Fibroblast of skin of right biceps (primary cell): ENCODE results near the gene REPIN1.
A peak's percentile ranks its signal among the peaks of the same experiment; 100 is the strongest.

ENCODE experiments used
- DNase-seq: peaks from one replicate; pipeline ENCODE4 v3.0.0-alpha.2; 2013

REPIN1 gene

GRCh38 chr7:150361402-150361801 is 7.2 kb upstream of the REPIN1 start:
- DNase-seq = no peak

DNA sequence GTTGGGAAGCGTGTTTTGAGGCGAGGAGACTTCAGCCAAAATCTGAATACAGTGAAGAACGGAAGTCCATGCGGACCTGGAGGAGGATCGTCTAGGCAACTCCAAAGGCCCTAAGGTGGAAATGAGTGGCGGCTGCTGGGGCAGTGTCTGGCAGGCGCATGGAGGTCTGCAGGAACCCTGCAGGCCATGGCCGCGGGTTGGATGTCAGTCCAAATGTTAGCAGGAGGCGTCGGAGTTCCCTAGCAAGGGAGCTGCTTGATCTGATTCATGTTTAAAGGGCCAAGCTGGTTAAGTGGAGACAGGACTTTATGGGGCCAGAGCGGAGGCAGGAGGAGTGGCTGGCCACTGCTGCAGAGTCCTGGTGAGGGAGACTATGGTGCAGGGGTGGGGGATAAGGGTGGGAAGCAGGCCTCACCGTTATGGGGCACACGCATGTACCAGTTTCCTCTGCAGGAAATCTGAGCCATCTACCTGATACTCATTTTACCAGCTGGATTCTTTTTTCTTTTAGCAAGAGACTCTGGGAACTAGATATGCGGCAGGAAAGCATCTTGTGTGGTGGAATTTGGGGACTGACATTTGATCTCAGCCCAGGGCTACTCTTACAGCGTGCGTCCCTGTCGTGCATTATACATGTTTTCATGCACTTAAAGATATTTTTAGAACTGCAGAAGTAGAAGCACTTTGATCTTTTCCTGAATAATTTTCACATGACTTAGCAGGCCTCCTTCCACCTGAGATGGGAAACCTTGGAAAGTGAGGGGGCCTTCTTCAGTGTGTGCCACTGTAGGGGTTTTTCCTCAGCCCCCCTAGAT is 6.6 kb upstream of the REPIN1 start:
- DNase-seq = no peak

GRCh38 chr7:150363370-150363769 is 5.3 kb upstream of the REPIN1 start:
- DNase-seq = no peak

DNA sequence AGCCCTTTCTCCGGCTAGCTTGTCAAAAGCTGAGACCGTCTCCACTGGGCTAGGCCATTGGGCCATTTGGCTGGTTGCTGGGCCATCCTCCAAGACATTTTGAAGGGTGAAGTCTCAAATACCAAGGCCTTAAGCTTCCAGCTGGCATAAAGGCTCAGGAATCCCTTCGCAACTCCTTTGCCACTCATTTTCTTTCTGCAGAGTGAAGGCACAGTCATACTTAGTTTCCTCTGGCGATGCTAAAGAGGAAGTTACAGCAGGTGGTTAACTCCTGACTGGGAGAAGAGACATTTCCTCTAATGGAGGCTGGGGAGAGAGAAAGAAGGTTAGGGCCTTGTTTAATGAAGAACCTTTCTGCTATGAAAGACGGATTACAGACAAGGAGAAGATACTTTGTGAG is 4.8 kb upstream of the REPIN1 start:
- DNase-seq = no peak

GRCh38 chr7:150365194-150365593 is 3.4 kb upstream of the REPIN1 start:
- DNase-seq = no peak

DNA sequence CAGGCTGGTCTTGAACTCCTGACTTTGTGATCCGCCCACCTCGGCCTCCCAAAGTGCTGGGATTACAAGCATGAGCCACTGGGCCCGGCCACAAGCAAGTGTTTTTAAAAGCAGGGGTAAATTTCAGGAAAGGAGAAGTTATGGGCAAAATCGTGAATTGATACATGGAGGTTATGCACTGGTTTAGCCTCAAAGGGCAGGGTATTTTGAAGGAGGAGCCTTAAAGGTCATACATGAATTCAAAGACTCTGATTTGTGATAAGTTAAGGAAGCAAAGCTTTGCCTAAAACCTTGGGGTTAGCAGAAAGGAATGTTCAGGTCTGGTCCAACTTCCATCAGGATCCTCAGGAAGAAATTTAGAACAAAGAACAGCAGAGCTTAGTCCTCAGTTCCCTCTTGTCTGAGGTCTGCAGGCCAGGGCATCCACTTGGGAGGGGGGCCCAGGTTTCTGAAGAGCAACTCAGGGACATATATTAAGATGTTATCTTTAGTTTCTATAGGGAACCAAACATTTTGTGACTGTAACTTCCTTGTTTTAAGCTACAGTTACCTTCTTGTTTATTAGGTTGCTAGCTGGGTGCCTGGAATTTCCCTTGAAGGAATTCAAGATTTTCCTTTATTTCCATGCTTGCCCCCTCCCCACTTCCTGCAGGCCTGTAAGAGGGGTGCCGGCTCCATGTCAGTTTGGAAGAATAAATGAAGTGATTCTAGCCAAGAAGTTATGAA is 2.8 kb upstream of the REPIN1 start:
- no peak for DNase-seq

GRCh38 chr7:150367677-150368095 is 936 bp upstream of the REPIN1 start:
- DNase-seq = no peak

DNA sequence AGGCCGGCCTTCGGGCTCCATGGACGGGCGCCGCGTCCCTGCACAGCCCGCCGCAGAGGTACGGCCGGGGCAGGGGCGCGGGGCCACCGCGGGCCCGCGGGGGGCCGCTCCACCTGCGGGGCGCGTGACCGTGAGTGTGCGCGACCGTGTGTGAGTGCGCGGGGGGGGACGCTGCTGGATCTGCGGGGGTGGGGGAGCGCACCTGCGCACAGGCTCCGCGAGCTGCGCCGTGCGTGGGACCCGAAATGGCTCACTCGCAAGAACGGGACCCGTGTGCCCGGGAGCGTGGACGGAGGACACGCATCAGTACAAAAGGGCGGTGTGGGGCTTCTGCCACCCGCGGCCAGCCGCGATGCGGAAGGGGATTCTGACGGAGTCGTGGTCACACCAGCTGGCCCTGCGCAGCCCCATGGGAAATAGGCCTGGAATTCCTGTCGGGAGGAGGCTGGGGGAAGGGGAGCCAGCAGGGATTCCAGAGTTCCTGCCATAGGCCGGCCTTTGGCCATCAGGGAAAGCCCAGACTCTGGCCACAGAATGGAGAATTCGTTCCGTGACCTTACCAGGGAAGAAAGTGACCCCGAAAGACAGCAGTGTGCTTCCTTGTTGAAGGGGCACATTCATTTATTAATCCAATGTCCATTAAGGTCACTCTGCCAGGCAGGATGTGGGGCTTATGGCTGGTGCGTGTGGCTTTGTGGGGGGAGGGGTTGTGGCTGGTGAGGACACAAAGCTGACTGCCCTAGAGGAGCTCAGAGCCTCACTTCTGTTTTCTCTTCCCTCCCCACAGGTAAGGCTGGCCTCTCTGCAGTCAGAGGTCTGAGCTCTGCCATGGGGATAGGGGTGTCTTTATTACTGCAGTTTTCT is 494 bp downstream of the REPIN1 start:
- peak; percentile 65 for DNase-seq

GRCh38 chr7:150369748-150370501 is 1.3 kb downstream of the REPIN1 start:
- DNase-seq = no peak

- peak; percentile 63 for DNase-seq
These were observed 2.0 kb downstream of the REPIN1 start for GRCh38 chr7:150370612-150371071.

- DNase-seq = no peak
These were observed 2.7 kb downstream of the REPIN1 start for GRCh38 chr7:150371131-150371995.

DNA sequence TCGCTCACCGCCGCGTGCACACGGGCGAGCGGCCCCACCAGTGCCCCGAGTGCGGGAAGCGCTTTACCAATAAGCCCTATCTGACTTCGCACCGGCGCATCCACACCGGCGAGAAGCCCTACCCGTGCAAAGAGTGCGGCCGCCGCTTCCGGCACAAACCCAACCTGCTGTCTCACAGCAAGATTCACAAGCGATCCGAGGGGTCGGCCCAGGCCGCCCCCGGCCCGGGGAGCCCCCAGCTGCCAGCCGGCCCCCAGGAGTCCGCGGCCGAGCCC is 3.3 kb downstream of the REPIN1 start:
- DNase-seq = no peak

DNA sequence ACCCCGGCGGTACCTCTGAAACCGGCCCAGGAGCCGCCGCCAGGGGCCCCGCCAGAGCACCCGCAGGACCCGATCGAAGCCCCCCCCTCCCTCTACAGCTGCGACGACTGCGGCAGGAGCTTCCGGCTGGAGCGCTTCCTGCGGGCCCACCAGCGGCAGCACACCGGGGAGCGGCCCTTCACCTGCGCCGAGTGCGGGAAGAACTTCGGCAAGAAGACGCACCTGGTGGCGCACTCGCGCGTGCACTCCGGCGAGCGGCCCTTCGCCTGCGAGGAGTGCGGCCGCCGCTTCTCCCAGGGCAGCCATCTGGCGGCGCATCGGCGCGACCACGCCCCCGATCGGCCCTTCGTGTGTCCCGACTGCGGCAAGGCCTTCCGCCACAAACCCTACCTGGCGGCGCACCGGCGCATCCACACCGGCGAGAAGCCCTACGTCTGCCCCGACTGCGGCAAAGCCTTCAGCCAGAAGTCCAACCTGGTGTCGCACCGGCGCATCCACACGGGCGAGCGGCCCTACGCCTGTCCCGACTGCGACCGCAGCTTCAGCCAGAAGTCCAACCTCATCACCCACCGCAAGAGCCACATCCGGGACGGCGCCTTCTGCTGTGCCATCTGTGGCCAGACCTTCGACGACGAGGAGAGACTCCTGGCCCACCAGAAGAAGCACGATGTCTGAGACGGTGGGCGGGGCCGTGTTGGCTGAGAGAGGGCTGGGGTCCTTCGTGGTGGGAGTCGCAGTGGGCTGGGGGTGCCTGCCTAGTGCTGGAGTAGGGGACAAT is 3.8 kb downstream of the REPIN1 start:
- no peak for DNase-seq

GRCh38 chr7:150373049-150373801 is 4.6 kb downstream of the REPIN1 start:
- no peak for DNase-seq

DNA sequence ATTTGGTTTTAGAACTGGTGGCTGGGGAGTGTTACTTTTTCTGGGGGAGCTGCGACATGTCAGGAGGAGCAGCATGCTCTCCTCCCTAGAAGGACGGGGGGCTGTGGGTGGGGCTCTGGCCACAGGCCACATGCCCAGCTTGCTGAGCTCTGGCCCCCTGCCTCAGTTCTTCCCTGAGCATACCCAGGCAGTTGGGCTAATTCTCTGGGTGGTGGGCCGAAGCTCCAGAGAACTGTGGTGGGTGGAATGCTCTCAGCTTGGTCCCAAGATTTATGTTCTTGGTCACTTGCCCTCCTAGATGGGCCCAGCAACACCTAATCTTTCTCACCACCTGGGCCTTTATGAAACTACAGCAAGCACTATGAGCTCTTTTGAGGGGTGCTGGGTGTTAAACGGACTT is 5.4 kb downstream of the REPIN1 start:
- no peak for DNase-seq

GRCh38 chr7:150374472-150374871 is 5.8 kb downstream of the REPIN1 start:
- no peak for DNase-seq

DNA sequence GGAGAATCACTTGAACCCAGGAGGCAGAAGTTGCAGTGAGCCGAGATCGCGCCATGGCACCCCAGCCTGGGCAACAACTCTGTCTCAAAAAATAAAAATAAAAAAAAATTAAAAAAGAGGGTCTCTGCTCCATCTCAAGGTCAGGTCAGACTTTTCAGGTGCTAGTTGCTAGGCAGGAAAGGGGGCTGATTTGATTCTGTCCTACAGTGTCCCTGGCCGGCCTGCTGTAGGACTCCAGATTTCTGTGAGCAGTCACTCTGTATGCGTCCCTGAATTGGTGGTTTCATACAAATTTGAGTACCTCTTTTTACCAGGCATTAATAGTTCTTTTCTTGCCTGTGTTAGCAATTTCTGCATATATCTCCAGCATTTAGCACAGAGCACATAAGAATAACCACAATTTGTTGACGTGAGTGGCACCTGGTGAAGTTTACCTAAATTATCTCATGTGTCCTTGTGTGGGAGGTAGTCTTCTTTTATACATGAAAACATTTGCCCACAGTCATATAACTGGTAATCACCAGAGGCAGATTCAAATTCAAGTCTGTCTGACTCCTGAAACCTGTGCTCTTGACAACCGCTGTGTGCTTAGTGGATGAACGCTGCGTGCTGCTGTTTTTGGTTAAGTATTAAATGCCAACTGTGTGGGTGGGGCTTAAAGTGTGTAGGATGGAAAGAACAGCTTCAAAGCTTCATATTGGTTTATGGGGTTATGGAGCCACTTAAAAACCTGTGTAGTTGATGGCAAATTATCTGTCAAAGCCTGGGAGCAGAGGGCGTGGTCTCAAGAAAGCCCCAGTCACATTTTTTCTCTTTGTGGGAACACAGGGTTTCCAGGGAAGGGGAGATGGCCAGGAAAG is 7.3 kb downstream of the REPIN1 start:
- DNase-seq = no peak

- DNase-seq = no peak
These were observed 7.9 kb downstream of the REPIN1 start for GRCh38 chr7:150376560-150376959.

DNA sequence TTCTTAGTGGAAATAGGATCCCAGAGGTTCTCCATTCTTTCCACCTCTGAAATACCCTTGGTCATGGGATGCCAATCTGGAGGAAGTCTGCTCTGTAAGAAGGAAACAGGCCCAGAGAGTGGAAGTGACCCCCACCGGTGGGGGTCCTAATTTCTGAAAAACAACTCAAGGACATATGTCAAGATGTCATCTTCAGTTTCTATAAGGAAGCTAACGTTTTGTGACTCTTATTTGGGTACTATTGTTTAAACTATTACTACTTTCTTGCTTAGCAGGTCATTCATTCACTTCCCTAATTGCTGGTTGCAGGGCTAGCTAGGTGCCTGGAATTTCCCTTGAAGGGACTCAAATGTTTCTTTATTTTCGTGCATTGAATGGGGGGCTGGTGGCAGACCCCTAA is 8.6 kb downstream of the REPIN1 start:
- DNase-seq = no peak
